ENCODE data around the gene PSME4. TPM values are rescaled to one million over a fixed set of nuclear protein-coding genes. Genes with fewer than 3 reads are reported as not detected.

PSME4 gene
- total and polyA plus RNA-seq, 10 of the 15 experiments (the other 5 are each of a cell fraction or from before 2014, with no cell fraction given): 11.1 to 56.2 (median 32.1) TPM

- no TSS peak for BruUV-seq (replicated peaks)
- POLR2A ChIA-PET: interaction anchor here (0.6 to 1.3 kb wide), 3 partner anchors 9 to 26 kb away, joined by 3 to 5 read pairs (median 3); partner anchors contain the start of gene PSME4
Observed at GRCh38 chr2:53944542-53944941, 26.3 kb downstream of the PSME4 start.

More at GRCh38 chr2:53944542-53944941, 26.3 kb downstream of the PSME4 start:
- H3K4me3 ChIP-seq: no peak overlapping the region
- H3K9me3 ChIP-seq (replicated peaks; ENCODE audit: control insufficient read depth, insufficient read depth, low read length): no peaks in the 10 kb centered on the region
- H2AFZ ChIP-seq (ENCODE audit: control insufficient read depth, low read depth, low read length): no peak overlapping the region
- H3K36me3 ChIP-seq (ENCODE audit: control insufficient read depth in 2 of 2, insufficient read depth in 2 of 2, low read length in 1 of 2): peaks cover 4% of the 10 kb centered on the region in 2 experiments; a peak in 2 of 4 replicates
- ChIA-PET SMC1A (ENCODE audit: uncharacterized antibody, unreplicated experiment) (interaction anchor here (1.3 to 2.4 kb wide), 3 partner anchors 10 to 108 kb away, joined by 3 to 17 read pairs (median 13); partner anchors contain the start of gene PSME4), CTCF (interaction anchor here (1.0 to 1.2 kb wide), 2 partner anchors 10 to 24 kb away, joined by 3 to 7 read pairs; no protein-coding TSS in a partner anchor), RAD21 (ENCODE audit: unreplicated experiment) (interaction anchor here (1.7 to 2.3 kb wide), 2 partner anchors 24 to 27 kb away, joined by 4 to 7 read pairs; partner anchors contain the start of gene PSME4)
- FAIRE-seq: no peak
- no peaks in the 10 kb centered on the region for H3K27me3 ChIP-seq (replicated peaks in 1 of 2; ENCODE audit: control insufficient read depth in 2 of 2, insufficient read depth in 2 of 2, low read length in 1 of 2)
- no peak overlapping the region for H3K27ac ChIP-seq (ENCODE audit: control insufficient read depth, insufficient read depth)
- ATAC-seq: no peak
- H3K4me1 ChIP-seq (ENCODE audit: control insufficient read depth, insufficient read depth, low read length): peaks cover 22% of the 10 kb centered on the region; the same call in 1 of the 2 replicates
- H4K20me1 ChIP-seq (ENCODE audit: control insufficient read depth, insufficient read depth): no peaks in the 10 kb centered on the region
- WGBS (ENCODE audit: insufficient coverage, insufficient replicate concordance, low lambda C conversion rate, missing lambda C conversion rate): 88% methylated on average over 1 of the region's 1 CpG
- H3K4me2 ChIP-seq (ENCODE audit: control insufficient read depth, insufficient read depth): no peak overlapping the region
- intact Hi-C loops (cut with micrococcal nuclease; ENCODE audit: unreplicated experiment): no loop called here
- in situ Hi-C loops (cut with MboI): no loop called here
- no peak for DNase-seq (ENCODE audit: low read depth, low spot score)
- TF ChIP-seq ATF3 (IDR thresholded peaks at IDR 0.05; ENCODE audit: borderline replicate concordance, extremely low read depth, low read depth, low read length) (no peak), EED (IDR thresholded peaks at IDR 0.05; ENCODE audit: low read depth) (no peak), NR2C1 (IDR thresholded peaks at IDR 0.05) (no peak), CHD4 (IDR thresholded peaks at IDR 0.05) (no peak), NFYB (IDR thresholded peaks at IDR 0.05; ENCODE audit: insufficient read depth, low read depth, low read length) (no peak), ZZZ3 (IDR thresholded peaks at IDR 0.05; ENCODE audit: control insufficient read depth, insufficient read length, low read depth) (no peak), HCFC1 (IDR thresholded peaks at IDR 0.05; ENCODE audit: low read length) (no peak), TCF7 (IDR thresholded peaks at IDR 0.05; ENCODE audit: borderline replicate concordance) (no peak), BCL11A (IDR thresholded peaks at IDR 0.05; ENCODE audit: low read depth, low read length) (no peak), STAT3 (IDR thresholded peaks at IDR 0.05; ENCODE audit: low read depth, low read length) (no peak), IRF4 (IDR thresholded peaks at IDR 0.05; ENCODE audit: low read depth, low read length) (no peak), ZNF217 (IDR thresholded peaks at IDR 0.05) (no peak), ELK1 (IDR thresholded peaks at IDR 0.05; ENCODE audit: low read depth, low read length) (no peak), SMAD1 (IDR thresholded peaks at IDR 0.05; ENCODE audit: low read depth, partially characterized antibody) (no peak), RFX5 (IDR thresholded peaks at IDR 0.05; ENCODE audit: low read depth, low read length) (no peak), STAT1 (conservative IDR thresholded peaks at IDR 0.05) (no peak), ASH2L (IDR thresholded peaks at IDR 0.05; ENCODE audit: borderline replicate concordance, low read depth) (no peak), MYC (IDR thresholded peaks at IDR 0.05; ENCODE audit: insufficient read depth, insufficient read length, insufficient replicate concordance, low read length, severe bottlenecking) (no peak), KAT2A (conservative IDR thresholded peaks at IDR 0.05; ENCODE audit: control insufficient read depth, low read depth, low read length) (no peak)
- TF ChIP-seq, protein P1, sequence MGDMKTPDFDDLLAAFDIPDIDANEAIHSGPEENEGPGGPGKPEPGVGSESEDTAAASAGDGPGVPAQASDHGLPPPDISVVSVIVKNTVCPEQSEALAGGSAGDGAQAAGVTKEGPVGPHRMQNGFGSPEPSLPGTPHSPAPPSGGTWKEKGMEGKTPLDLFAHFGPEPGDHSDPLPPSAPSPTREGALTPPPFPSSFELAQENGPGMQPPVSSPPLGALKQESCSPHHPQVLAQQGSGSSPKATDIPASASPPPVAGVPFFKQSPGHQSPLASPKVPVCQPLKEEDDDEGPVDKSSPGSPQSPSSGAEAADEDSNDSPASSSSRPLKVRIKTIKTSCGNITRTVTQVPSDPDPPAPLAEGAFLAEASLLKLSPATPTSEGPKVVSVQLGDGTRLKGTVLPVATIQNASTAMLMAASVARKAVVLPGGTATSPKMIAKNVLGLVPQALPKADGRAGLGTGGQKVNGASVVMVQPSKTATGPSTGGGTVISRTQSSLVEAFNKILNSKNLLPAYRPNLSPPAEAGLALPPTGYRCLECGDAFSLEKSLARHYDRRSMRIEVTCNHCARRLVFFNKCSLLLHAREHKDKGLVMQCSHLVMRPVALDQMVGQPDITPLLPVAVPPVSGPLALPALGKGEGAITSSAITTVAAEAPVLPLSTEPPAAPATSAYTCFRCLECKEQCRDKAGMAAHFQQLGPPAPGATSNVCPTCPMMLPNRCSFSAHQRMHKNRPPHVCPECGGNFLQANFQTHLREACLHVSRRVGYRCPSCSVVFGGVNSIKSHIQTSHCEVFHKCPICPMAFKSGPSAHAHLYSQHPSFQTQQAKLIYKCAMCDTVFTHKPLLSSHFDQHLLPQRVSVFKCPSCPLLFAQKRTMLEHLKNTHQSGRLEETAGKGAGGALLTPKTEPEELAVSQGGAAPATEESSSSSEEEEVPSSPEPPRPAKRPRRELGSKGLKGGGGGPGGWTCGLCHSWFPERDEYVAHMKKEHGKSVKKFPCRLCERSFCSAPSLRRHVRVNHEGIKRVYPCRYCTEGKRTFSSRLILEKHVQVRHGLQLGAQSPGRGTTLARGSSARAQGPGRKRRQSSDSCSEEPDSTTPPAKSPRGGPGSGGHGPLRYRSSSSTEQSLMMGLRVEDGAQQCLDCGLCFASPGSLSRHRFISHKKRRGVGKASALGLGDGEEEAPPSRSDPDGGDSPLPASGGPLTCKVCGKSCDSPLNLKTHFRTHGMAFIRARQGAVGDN (IDR thresholded peaks at IDR 0.05): no peak
- no peak overlapping the region for H3K9ac ChIP-seq (ENCODE audit: control insufficient read depth, insufficient read depth, low read length)
- peaks cover 4% of the 10 kb centered on the region for H3K79me2 ChIP-seq (ENCODE audit: control insufficient read depth, insufficient read depth, low read length)

Measured in GM12878 (cell line).